HG02623 (cell line): ENCODE measurements around the gene TTN.
"Not testable (repeated sequence)": the region's sequence is repeated elsewhere in the genome, so short reads cannot be mapped to it uniquely, and the experiment has no call there.

Experiments
- ATAC-seq: cut with Tn5 transposase; IDR thresholded peaks from one replicate; pipeline ENCODE4 v1.9.1; 2021; ENCODE audit warnings: moderate library complexity; ENCODE audit not compliant: unreplicated experiment

The TTN gene

DNA sequence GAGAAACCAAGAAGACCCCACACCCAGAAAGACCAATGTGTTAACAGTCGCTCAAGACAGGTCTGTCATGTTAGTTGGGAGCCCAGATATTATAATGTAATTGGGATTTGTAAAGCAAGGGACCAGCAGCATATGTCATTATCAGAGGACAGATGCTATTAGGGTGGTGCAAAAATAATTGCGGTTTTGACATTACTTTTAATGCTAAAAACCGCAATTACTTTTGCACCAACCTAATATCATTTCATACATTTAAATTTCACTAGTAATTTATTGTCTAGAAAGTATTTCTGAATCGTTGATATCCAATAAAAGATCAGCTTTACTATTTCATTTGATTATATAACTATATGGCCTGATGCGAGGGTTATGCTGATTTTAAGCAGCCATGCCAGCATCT, 131.2 kb downstream of the TTN start:
- no peak for ATAC-seq

DNA sequence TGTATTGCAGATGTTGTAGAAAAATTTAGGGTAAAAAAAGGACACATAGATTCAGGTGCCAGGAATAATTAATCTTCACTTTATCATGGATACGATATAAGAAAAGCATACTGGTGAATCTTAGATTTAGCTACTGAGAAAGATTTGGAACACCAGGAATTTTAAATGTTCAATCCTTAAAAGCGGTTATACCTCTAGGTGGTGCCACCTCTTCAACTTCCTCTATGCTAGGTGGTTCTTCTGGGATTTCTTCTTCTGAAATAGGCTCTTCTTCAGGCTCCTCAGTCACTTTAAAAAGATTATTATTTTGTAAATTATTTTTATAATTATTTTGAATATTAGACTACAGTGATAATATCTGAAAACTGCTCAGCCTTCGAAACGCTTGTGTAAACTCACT, 133.1 kb downstream of the TTN start:
- ATAC-seq, result no peak

- ATAC-seq, result no peak
Observed at GRCh38 chr2:178666458-178666857, 140.8 kb downstream of the TTN start.

- not testable (repeated sequence) for ATAC-seq
Observed at GRCh38 chr2:178658480-178658879, 148.7 kb downstream of the TTN start.

DNA sequence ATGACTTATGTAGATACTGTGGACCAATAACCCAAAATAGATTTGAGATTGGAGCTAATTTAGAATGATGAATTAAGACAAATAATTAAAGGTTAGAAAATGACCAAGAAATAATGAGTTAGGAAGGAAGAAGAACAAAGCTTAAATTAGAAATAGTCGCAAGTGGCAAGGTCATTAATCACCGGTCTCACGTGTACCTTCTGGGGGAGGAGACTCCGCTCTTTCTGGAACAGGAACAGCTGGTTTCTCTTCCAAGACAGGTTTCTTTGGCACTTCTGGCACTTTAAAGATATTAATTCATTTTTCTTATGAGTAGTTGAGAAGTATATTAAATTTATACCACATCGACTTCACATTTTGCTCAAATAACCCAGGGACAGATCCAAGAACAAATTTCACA, 156.7 kb downstream of the TTN start:
- no peak for ATAC-seq

GRCh38 chr2:178644919-178645318, 162.3 kb downstream of the TTN start:
- no peak for ATAC-seq

- no peak for ATAC-seq
Observed at GRCh38 chr2:178641498-178641897, 165.7 kb downstream of the TTN start.

DNA sequence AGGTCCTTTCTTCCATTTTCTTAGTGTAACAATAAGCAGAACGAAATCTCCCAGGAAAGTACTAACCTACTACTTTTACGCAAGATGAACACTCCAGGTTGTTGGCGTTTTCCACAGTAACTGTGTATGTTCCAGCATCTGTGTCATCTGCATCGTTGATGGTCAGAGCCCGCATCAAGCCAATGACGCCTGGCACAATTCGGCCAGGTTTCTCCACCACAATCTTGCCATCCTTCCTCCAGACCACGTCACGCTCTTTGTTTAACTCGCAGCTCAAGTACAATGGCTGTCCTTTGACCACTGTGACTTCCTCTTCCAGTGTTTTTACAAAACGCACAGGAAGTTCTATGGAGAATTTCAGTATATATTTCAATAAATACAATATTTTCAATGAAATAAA, 171.3 kb downstream of the TTN start:
- ATAC-seq, result no peak

DNA sequence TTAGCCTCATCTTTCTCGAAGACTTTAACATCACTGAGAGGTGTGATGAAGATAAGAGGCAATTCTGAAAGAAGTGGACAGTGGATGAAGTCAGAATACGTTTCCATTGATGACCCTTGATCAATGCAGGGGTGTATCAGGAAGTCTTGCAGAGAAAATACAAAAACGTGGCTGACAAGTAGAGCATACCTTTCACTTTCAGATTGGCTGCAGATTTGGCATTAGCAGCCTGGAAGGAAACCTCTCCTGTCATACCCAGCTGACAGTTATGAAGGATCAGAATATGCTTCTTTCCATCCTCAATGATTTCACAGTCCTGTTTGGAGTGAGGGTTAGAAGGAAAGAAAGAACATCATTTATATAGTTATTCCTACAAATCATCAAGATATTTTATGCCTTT, 174.5 kb downstream of the TTN start:
- ATAC-seq, result no peak

- ATAC-seq, result no peak
Observed at GRCh38 chr2:178630581-178630980, 176.6 kb downstream of the TTN start.

- ATAC-seq, result no peak
Observed at GRCh38 chr2:178629463-178629862, 177.8 kb downstream of the TTN start.

DNA sequence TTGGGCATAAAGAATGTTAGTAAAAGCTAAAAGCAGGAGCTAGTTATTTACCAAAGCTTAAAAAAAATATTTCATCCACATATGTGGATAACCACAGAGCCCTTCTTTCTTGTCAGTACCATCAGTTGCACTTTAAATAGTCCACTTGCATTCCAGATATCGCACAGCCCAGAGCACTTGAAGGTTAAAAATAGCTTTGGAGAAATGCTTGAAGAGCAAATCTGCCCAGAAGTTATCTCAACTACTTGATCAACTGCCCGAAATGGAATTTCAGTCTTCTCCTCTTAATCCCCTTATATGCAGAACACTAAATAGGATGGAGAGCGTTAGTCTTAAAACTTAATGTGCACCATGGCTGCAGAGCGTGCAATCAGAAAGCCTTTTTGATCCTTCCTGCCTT, 178.6 kb downstream of the TTN start:
- no peak for ATAC-seq

GRCh38 chr2:178627401-178627800, 179.8 kb downstream of the TTN start:
- no peak for ATAC-seq

DNA sequence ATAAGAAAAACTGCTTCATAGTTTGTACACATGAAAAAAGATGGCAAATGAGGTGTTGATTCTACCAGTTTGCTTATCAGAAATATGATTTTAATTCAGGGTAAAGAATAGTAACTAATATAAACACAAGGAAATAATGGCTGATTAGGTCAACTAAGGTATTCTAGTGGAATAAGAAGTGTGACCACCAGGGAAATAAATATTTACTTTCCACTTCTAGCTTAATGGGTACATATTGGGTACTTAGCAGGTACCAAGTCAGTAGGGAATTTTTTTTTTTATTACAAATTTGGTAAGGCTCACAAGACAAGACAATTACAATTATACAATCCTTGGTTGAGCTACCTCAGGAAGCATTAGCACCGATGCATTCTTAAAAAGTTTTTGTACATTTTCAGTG, 191.3 kb downstream of the TTN start:
- no peak for ATAC-seq

DNA sequence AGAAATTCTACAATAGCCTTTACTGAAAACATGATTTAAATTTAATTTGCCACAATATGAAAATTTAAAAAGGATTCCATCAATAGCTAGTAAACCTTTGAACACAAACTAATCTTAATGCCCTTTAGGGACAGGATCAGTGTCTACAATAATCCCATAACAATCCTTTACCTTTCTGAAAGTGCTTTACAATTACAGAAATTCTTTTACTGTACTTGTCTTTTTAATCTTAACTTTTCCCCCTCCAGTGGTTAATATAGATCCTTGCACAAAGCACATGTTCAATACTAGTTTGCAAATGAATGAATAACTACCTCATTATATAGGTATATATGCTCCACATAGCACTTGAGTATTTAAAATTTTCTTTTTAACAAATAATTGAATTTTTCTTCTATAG, 204.3 kb downstream of the TTN start:
- no peak for ATAC-seq

DNA sequence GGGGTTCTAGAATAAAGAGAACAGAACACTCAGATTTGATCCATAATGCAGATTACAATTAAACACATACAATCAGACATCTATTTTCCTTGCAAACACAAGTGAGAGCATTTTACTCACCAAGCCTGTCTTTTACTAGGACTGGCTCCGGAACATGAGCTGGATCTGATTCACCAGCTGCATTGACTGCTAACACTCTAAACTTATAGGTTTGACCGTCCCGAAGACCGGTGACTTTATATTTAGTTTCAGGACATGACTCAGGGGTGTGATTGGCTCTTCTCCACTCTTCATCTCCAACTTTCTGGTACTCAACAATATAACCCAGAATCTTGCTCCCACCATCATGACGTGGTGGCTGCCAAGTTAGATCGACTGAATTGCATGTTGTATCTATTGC, 214.6 kb downstream of the TTN start:
- no peak for ATAC-seq

GRCh38 chr2:178589335-178589734, 217.9 kb downstream of the TTN start:
- ATAC-seq, result no peak

DNA sequence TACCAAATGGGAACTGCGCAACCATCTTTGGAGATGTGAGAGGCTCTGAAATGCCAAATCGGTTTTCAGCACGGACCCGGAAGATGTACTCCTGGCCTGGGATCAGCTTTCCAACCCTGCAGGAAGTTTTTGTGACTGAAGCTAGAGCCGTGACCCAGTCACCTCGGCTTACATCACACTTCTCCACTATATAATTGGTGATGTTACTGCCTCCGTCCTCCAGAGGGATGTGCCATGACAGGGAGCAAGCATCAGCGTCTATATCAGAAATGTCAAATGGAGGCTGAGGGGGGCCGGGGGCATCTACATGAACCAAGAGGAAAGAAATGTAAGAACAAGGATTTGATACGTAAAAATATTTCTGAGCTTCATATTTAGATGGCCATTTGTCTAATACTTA, 222.6 kb downstream of the TTN start:
- ATAC-seq, result no peak

DNA sequence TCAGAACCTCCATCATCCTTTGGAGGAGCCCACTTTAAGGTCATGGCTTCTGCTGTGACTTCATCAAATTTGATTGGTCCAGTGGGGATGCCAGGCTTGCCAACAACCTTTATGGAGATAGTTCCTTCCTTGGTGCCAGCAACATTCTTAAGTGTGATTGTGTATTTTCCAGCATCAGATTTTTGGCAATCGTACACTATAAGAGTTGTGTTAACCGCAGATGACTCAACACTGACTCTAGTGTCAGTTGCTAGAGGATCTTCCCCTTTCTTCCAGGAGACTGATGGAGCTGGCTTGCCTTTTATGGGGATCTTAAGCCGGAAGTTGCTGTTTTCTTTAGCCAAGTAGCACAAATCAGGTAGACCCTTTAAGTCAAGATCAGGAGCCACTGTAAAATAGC, 228.2 kb downstream of the TTN start:
- no peak for ATAC-seq

DNA sequence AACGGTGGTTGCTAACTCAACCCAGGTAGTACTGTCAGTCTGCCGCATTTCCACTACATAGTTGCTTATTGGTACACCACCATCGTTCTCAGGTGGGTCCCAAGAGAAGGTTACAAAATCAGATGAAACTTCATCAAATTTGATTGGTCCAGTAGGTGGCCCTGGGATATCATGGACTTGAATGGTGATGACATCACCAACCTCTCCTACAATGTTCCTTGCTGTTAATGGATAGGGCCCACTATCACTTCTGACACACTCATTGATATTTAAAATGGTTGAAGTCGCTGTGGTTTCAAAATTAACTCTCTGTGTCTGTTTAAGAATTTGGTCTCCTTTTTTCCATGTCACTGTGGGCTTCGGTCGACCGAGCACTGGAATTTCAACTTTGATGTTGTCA, 232.4 kb downstream of the TTN start:
- no peak for ATAC-seq

DNA sequence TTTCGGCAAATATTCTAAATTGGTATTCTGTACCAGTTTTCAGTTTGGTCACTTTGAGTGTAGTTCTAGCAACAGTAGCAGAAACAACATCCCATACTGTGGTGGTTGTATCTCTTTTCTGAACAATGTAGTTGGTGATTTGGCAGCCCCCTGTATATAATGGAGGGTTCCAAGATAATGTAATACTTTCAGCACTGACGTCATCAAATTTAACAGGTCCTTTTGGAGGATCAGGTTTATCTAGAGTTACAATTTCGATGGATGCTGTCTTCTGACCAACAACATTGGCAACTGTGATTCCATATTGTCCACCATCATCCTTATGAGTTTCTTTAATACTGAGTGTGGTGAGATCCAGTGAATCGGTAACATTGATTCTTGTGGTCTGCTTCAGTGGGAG, 239.0 kb downstream of the TTN start:
- ATAC-seq, result no peak

DNA sequence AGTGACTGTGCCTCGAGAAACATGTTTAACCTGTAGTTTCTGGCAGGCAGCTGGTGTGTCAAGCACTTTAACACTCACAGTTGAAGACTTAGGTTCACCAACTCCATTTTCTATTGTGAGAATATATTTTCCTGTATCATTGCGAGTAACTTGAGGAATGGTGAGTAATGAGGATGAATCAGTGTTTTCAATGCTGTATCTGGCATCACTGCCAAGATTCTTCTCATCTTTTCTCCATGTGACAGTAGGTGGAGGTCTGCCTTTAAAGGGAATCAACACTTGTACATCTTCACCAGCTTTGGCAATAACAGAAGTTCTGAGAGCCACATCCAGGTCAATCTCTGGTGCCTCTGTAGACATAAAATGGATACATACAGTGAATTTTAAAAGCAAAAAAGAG, 254.2 kb downstream of the TTN start:
- no peak for ATAC-seq

DNA sequence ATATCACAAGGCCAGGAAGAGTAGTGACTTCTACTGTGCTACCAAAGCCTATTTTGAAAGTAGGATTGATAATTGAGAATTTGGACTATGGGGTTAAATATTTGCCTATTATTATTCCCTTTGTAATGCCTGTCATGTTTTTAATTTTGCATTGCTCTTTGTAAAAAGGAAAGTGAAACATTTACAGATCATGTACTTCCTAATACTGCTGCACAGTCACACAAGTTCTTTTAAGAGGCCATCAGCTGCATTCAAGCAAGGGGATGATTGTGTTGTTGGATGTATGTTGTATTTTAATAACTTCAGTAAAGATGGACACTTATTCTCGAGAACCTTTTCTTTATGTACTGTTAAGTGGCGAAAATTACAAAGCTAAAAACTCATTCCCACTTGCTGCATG, 256.9 kb downstream of the TTN start:
- ATAC-seq, result no peak

GRCh38 chr2:178542569-178542968, 264.7 kb downstream of the TTN start:
- no peak for ATAC-seq
